SK-N-MC (cell line): Measurements from ENCODE around the gene ALDH4A1.

ENCODE experiments used
- DNase-seq: peaks from one replicate; pipeline ENCODE4 v3.0.0-alpha.2; 2011; ENCODE audit warnings: low read depth, low spot score
- H3K27ac ChIP-seq: fragments of 200-600 bp; sonication (generic); 2 replicates; pipeline ENCODE4 v1.5.1; 2016; ENCODE audit warnings: mixed run types
- H3K36me3 ChIP-seq: fragments of 200-600 bp; sonication (generic); 2 replicates; pipeline ENCODE4 v1.6.1; 2017; ENCODE audit warnings: antibody characterized with exemption, low read length, mixed read lengths; ENCODE audit not compliant: insufficient read depth
- H3K4me3 ChIP-seq: fragments of 200-600 bp; sonication (generic); 2 replicates; pipeline ENCODE4 v1.5.1; 2016
- H3K9ac ChIP-seq: fragments of 200-600 bp; sonication (generic); 2 replicates; pipeline ENCODE4 v1.8.0; 2017; ENCODE audit warnings: mixed run types, mixed read lengths; ENCODE audit not compliant: insufficient read length
- H3K9me3 ChIP-seq: fragments of 200-600 bp; sonication (generic); 2 replicates; pipeline ENCODE4 v1.6.1; 2017; ENCODE audit warnings: low read depth, mild to moderate bottlenecking, antibody characterized with exemption, low read length, moderate library complexity, mixed read lengths
- EZH2 ChIP-seq: fragments of 200-600 bp; sonication (generic); IDR thresholded peaks from one replicate; pipeline ENCODE4 v1.6.1; 2017; ENCODE audit warnings: antibody characterized with exemption
- FOXP2 ChIP-seq: optimal IDR thresholded peaks from 2 replicates; pipeline ENCODE3; 2011; ENCODE audit warnings: mild to moderate bottlenecking, moderate library complexity; ENCODE audit not compliant: insufficient read depth; ENCODE audit errors: extremely low read length, control extremely low read depth
- POLR2AphosphoS5 ChIP-seq: IDR thresholded peaks from 2 replicates; pipeline ENCODE4 v1.6.1; 2012; ENCODE audit warnings: mild to moderate bottlenecking, low read depth, low read length, borderline replicate concordance

ALDH4A1 gene

DNA sequence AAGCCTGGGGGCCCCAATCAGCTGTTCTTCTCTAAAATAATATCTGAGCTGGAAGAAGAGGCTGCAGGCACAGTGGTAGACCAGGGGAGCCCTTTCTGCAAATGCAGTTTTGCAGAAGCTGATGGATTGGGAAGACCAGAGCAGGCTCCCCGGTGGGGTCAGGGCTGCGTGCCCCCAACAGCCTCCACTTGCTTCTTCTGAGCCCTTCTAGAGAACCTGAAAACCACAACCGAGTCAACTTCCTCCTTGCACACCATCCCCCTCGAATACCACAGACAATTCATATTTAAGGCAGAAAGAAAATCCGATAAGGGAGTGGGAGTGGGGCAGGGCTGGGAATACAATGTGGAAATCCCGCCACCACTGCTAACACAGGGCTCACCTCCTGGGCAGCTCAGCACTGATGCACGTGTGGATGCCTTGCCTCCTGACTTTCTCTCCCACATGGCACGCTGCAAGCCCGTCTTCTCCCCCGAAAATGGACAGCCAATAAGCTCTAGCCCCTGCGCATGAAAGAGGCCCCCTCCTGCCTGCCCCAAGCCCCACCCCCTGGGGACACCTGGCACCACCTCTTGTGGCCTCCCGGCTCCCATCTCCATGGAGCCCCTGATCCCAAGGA is 25.4 kb upstream of the ALDH4A1 start:
- Histone ChIP-seq H3K9me3 (no peaks in the 10 kb centered on the region), H3K4me3 (0 out of 2 replicates have a peak overlapping the region, but pooled peaks have one; percentile 11), H3K27ac (peak overlapping the region; percentile 83), H3K36me3 (no peaks in the 10 kb centered on the region), H3K9ac (no peak overlapping the region)
- DNase-seq, result no peak
- TF ChIP-seq POLR2AphosphoS5 (no peak), EZH2 (no peak), FOXP2 (no peak)

DNA sequence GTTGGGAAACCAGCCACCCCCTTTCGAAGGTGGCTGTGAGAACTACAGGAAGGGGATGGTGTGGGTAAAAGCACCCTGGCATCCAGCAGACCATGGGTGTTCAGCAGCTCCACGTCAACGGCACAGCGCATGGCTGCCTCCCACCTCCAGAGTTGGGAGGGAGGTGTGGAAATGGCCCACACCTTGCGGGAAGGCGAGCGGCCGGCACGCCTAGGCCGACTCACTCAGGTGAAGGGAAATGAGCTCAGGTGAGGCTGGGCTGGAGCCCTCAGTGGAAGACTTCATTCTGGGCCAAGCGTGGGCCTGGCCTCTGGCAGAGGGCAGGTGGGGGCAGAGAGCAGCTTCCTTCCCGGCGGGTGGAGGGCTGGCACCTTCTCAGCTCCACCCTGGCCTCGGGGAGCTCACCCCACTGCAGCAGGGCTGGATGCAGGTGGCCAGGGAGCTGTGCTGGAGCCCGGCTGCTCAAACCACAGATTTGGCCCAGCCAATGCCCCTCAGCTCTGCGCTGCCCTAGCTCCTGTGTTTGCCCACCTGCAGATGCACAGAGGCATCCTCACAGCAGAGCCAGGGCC is 24.8 kb upstream of the ALDH4A1 start:
- Histone ChIP-seq H3K4me3 (peak overlapping the region; percentile 49), H3K9me3 (no peaks in the 10 kb centered on the region), H3K36me3 (no peaks in the 10 kb centered on the region), H3K27ac (peak overlapping the region; percentile 83), H3K9ac (peak overlapping the region; percentile 23)
- TF ChIP-seq FOXP2 (no peak), POLR2AphosphoS5 (no peak), EZH2 (no peak)
- DNase-seq, result no peak

DNA sequence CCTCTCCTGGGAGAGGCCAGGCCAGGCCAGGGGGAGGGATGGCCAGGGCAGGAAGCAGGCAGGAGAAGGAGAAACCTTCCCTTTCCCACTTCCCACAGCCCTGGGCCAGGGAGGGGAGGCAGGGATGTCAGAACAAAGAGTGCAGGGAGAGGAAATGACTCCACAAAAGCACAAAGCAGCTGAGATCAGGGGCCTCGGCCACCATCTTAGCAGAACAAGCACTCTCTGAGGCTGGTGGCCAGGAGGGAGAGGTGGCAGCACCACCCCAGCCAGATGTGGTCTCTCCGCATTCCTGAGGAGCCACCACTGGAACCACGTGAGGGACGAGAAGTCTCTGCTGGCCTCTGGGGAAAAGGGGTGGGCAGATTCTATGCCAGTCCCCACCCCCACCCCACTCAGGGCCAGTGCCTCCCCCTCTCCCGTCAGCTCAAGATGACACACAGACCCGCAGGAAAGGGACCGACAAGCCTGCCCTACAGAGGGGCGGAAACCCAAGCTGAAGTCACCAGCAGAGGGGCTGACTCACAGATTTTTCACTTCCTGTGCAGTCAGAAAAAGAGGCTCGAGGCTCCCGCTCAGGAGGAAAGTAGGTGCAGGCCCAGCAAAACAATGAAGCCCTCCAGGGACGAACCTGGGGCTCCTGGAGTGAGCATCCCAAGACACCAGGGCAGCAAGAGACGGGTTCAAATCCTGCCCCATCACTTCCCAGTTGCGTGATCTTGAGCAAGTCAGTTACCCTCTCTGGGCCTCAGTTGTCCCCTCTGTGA is 24.1 kb upstream of the ALDH4A1 start:
- peak overlapping the region; percentile 23 for H3K9ac ChIP-seq
- peak overlapping the region; percentile 49 for H3K4me3 ChIP-seq
- no peaks in the 10 kb centered on the region for H3K36me3 ChIP-seq
- no peaks in the 10 kb centered on the region for H3K9me3 ChIP-seq
- DNase-seq, result no peak
- no peak for TF ChIP-seq EZH2
- TF ChIP-seq POLR2AphosphoS5, result peak; percentile 33; the same call in 1 of the 2 replicates
- TF ChIP-seq FOXP2, result no peak
- peak overlapping the region; percentile 83 for H3K27ac ChIP-seq

DNA sequence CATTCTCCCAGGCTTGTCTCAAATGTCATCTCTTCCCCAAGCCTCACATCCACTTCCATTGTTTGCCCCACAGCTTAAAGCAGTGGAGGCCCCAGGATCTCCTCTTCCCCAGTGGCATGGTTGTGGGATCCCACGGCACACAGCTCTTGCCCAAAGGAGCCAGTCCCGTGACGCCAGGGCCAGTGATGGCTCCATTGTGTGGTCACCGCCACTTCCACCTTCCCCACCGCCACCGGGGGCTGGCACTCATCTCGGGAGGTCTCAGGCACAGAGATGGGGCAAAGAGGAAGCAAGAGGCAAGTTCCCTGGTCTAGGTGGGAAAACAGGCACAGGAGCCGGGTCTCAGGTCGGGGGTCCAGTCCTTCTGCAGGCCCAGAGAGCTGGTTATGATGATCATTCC is 22.9 kb upstream of the ALDH4A1 start:
- H3K36me3 ChIP-seq, result no peaks in the 10 kb centered on the region
- H3K27ac ChIP-seq, result no peak overlapping the region

DNA sequence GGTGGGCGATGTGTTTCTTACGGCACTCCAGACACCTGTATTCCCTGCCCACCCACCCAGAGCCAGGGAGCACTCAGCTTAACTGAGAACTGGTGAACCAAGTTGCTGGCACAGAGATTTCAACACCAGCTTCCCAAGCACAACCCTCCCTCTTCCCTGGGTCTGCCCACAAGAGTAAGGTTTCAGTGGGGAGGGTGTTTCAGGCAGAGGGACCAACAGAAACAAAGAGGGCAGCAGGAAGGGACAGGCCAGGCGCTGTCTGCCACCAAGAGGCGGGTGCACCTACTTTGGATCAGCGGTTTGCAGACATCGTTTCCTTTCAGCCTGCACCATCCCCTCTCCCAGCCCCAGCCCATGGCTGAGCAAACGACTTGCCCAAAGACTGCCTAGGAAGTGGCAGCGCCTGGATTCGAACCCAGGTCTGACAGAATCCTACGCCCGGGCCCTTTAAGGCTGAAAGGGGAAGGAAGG is 21.9 kb upstream of the ALDH4A1 start:
- Histone ChIP-seq H3K9me3 (no peaks in the 10 kb centered on the region), H3K4me3 (no peak overlapping the region), H3K9ac (no peak overlapping the region), H3K36me3 (no peaks in the 10 kb centered on the region; the same call in 1 of the 2 replicates), H3K27ac (no peak overlapping the region)
- TF ChIP-seq POLR2AphosphoS5 (no peak), EZH2 (no peak), FOXP2 (no peak)
- no peak for DNase-seq

More for the DNA sequence above, 22.9 kb upstream of the ALDH4A1 start:
- Histone ChIP-seq H3K4me3 (no peak overlapping the region), H3K9ac (no peak overlapping the region), H3K9me3 (no peaks in the 10 kb centered on the region)
- TF ChIP-seq POLR2AphosphoS5 (no peak), EZH2 (no peak), FOXP2 (no peak)
- DNase-seq, result no peak

DNA sequence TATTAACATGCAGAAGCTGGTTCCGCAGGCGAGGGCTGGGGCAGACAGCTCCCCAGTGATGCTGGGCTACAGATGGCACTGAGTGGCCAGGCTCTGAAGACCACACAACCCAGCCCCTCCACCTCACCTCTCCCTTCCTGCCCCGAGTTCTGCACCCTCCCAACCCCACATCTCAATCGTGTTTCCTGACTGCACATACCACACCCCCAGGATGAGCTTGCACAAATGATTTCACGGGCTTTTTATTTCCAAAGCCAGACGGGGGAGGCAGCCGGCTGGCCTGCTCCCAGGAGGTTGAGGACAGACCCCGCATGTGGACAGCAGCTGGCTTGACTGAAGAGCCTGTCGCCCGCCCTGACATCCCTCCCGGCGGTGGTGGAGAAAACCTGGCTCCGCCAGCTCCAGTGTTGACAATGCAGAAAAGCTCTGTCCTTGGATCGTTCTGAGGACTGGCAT is 21.4 kb upstream of the ALDH4A1 start:
- DNase-seq, result no peak

DNA sequence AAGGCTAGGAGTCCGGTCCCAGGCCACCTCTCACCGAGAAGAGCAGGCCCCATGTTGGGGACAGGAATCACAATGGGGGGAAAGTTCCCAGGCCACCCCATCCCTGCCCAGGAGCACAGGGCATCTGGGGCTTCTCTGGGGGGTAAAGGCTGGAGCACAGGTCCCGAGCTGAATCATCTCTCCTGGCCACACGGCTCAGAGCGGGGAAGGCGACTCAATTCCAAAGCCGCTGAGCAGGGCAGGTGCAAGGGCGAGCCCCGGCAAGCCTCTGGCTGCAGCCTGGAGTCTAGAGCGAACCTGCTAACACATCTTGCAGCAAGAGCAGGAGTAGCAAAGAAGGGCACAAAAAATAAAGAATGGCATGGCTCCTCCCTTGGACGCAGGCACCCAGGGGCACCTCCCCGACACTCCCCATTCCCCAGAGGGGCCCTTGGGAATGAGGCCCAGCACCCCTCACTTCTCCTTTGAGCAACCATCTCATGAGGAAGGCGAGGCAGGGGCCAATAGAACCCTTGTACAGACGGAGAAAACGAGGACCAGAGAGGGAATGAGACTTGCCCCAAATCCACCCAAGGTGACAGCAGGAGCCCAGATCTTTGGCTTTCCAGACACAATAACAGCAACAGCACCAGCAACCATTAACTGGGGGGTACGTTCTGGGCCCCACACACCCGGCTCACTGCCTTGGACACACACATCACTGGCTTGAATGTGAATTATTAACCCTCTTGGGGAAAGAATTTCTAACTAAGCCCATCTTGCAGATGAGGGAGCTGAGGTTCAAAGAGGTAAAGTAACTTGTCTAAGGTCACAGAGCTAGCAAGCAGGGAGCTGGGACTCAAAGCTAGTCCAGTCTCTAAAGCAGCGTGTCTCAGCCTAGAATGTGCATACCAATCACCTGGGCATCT is 20.7 kb upstream of the ALDH4A1 start:
- Histone ChIP-seq H3K27ac (peak overlapping the region; percentile 46), H3K9me3 (no peaks in the 10 kb centered on the region), H3K36me3 (no peaks in the 10 kb centered on the region; the same call in 1 of the 2 replicates), H3K9ac (no peak overlapping the region), H3K4me3 (no peak overlapping the region)
- TF ChIP-seq EZH2 (no peak), POLR2AphosphoS5 (no peak), FOXP2 (no peak)
- DNase-seq, result no peak

More for the DNA sequence above, 21.4 kb upstream of the ALDH4A1 start:
- H3K9ac ChIP-seq, result no peak overlapping the region
- H3K27ac ChIP-seq, result no peak overlapping the region
- no peaks in the 10 kb centered on the region; the same call in 1 of the 2 replicates for H3K36me3 ChIP-seq
- H3K9me3 ChIP-seq, result no peaks in the 10 kb centered on the region
- no peak for TF ChIP-seq FOXP2
- no peak for TF ChIP-seq POLR2AphosphoS5
- TF ChIP-seq EZH2, result no peak
- no peak overlapping the region for H3K4me3 ChIP-seq
